Measurements from ENCODE around the gene MRPL41.
"Not testable (repeated sequence)": the region's sequence is repeated elsewhere in the genome, so short reads cannot be mapped to it uniquely, and the experiment has no call there.

The MRPL41 gene

GRCh38 chr9:137586854-137587253, 35.2 kb downstream of the MRPL41 start:
- no peak for DNase-seq

DNA sequence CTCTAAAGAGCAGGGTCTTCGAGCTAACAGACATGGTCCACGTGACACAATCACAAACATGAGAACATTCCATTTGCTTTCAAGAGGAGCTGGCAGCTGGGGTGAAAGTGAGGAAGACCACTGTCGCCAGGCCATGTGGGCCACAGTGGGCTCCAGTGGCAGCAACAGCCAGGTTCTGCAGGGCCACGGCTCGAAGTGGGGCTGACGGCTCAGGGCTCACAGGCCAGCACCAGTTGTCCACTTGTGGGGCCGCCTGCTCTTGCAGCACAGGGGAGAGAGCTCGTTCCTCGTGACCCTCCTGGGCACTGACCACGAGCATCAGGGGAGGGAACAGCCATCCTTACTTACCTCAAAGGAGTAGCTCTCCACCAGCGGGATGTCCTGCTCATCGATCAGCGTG, 36.6 kb downstream of the MRPL41 start:
- DNase-seq = no peak

DNA sequence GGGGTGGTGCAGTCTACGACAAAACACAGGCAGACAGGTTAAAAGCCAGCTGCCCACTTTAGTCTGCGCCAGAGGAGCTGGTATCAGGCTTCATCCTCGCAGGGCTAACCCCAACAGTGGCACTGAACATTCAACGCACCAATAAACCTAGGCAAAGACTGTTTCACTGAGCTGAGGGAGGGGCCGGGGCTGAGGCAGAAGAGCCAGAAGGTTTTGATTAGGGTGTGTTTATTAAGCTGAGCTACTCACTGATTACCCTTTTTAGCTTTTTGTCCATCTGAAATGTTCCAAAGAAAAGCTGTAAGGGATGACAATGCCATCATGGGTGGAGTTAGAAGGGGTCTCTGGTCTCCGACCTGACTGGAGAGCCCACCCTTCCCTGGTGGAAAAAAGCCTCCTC, 37.2 kb downstream of the MRPL41 start:
- DNase-seq = no peak

GRCh38 chr9:137589441-137590122, 37.9 kb downstream of the MRPL41 start:
- DNase-seq = peak; percentile 27

DNA sequence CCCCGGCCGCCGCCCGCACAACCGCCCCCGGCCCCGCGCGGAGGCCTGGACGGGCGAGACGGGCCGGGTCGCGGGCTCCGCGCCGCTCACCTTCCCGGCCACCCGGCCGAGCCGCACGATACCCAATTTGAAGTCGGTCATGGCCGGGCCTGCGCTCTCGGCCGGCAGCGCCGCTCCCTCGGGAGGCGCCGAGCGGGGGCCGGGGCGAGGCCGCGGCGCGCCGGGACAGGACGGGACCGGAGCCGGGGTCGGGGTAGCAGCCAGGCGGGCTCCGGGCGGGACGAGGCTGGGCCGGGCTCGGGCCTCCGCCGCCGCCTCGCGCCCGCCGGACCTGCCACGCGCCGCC, 38.4 kb downstream of the MRPL41 start:
- no peak for DNase-seq

DNA sequence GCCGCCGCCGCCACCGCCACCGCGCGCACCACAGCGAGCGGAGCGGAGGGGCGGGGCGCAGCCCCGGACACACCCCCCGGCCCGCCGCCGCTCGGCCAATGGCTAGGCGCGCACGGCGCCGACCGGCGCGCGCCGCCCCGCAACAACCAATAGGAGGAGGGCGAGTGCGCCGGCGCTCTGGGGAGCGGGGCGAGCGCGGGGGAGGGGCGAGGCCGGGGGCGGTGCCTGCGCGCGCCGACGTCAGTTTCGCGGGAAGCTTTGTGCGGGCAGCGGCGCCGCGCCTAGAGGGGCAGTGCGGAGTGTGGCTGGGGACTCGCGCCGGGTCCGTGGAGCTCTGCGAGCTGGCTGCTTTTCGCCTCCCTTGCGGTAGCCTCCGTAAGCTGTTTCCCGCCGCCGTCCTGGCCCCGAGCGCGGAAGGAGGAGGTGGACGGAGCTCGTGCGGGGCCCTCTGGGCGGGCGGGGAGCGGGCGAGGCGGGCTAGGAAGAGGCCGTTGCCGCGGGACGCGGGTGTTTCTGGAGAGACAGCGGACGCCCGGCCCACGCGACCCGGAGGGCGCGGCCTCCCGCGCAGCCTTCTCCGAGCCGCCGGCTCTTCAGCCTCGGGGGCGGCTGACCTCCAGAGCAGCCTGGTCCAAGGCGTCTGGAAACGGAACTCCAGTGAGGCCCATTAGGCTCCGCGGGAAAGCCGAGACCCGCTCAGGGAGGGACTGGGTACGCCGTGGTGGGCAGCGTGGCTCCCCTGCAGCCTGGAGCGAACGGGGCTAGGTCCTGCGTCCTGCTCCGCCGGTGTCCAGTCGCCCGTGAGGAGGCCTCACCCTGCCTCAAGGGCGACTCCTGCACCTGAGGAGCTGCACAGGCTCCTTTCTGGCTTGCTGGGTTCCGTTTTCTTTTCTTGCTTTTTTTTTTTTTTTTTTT, 39.0 kb downstream of the MRPL41 start, which contains the start of gene ZMYND19:
TSS of gene ZMYND19 (minus strand) at position 44 of the 915 bp plus-strand sequence. CDS start 249 bp downstream, outside the sequence.
- peak; percentile 92 for DNase-seq

DNA sequence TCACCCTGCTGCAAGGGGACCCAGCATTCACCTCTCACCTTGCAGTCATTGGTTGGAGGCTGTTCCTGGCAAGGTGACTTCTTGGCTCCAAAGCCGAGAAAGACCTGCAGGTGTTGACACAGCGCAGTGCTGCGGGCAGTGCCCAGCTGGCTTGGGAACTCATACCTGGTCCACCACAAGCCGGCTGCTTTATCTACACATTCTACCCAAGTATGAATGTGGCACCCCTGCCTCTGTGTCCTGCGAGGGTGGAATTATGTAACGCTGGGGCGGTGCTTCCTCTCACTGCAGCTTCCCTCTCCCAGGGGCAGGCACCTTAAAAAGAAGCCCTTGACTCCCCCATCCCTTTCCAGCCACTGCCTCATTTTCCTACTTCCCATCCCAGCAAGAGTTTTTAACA, 41.1 kb downstream of the MRPL41 start:
- peak; percentile 18 for DNase-seq

DNA sequence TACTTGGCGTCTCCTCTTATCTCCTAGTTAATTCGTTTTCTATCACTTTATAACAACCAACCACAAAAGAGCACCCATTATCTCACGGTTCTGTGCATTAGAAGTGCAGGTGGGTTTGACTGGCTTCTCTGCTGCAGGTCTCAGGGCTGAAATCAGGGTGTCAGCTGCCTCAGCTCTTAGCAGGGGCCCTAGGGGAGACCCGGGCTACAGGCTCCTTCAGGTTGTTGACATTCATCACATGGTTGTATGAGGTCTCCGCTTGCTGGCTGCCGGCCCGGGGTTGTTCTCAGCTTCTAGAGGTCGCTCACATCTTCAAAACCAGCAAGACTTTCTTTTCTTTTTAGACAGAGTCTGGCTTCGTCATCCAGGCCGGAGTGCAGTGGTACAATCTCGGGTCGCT, 41.5 kb downstream of the MRPL41 start:
- no peak for DNase-seq

GRCh38 chr9:137596577-137596976, 44.9 kb downstream of the MRPL41 start:
- DNase-seq = not testable (repeated sequence)

- DNase-seq = no peak
Measured at GRCh38 chr9:137598943-137599342, 47.3 kb downstream of the MRPL41 start.
